Thoracic aorta (tissue), 2 donors: ENCODE data around the gene LCOR. TPM values are rescaled to one million over a fixed set of nuclear protein-coding genes. Genes with fewer than 3 reads are reported as not detected.

ENCODE experiments used
- ATAC-seq: fragments of 150-250 bp; one replicate; pipeline ENCODE4 v1.8.0; 2017; ENCODE audit warnings: low read depth; ENCODE audit not compliant: insufficient number of reproducible peaks, low FRiP score
- DNase-seq: peaks from one replicate; pipeline ENCODE4 v3.0.0-alpha.2; 2020; ENCODE audit warnings: low spot score
- H3K27ac ChIP-seq, 2 donors: fragments of 200-600 bp; sonication (generic); 1 replicate in 1 of 2; 2 replicates in 1 of 2; pipeline ENCODE4 v1.5.1; 2016; ENCODE audit warnings: mild to moderate bottlenecking in 2 of 2, moderate library complexity in 2 of 2
- H3K27me3 ChIP-seq: fragments of 200-600 bp; sonication (generic); replicated peaks from 2 replicates; pipeline ENCODE4 v1.6.0; 2016; ENCODE audit warnings: mild to moderate bottlenecking; ENCODE audit not compliant: insufficient read depth
- H3K36me3 ChIP-seq: fragments of 200-600 bp; sonication (generic); one replicate; pipeline ENCODE4 v1.5.1; 2016
- H3K4me1 ChIP-seq, 2 donors: fragments of 200-600 bp; sonication (generic); 1 replicate in 1 of 2; 2 replicates in 1 of 2; pipeline versions ENCODE4 v1.5.1 to v1.6.0; 2016; ENCODE audit warnings: low read depth in 2 of 2, mild to moderate bottlenecking in 1 of 2; ENCODE audit not compliant: control insufficient read depth in 1 of 2
- H3K4me3 ChIP-seq: fragments of 200-600 bp; sonication (generic); 2 replicates; pipeline ENCODE4 v1.5.1; 2016; ENCODE audit warnings: mild to moderate bottlenecking
- H3K9me3 ChIP-seq: fragments of 200-600 bp; sonication (generic); 2 replicates; pipeline ENCODE4 v1.5.1; 2016
- total RNA-seq, 2 donors: library from RNA; depleted of rRNA; stranded (reverse); fragments of >200 nt; gene quantifications; one replicate each; pipeline versions ENCODE4 v1.1.0 to v1.2.3, GENCODE V29; 2016
- TF ChIP-seq, protein P1 (sequence below): fragments of 200-600 bp; sonication (generic); IDR thresholded peaks from one replicate; pipeline ENCODE4 v1.5.1; 2019; ENCODE audit warnings: antibody characterized with exemption

LCOR gene
- total RNA-seq, 2 donors from 2014 or later: 18.3 to 23.3 TPM

DNA sequence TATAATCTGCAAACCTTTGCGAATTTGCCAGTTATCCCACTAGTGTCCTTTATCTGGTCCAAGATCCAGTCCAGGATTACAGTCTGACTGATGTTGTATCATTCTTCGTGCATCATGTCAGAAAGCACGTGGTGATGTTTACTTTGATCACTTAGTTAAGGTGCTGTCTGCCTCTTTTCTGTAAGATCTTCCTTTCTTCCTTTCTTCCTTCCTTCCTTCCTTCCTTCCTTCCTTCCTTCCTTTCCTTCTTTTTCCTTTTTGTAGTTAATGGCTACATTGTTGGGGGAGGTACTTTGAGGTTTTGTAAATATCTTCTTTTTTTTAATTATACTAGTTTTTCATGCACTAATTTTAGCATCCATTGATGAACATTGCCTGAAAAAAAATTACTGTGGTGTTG is 80.3 kb downstream of the LCOR start:
- Histone ChIP-seq H3K9me3 (no peaks in the 10 kb centered on the region), H3K36me3 (no peaks in the 10 kb centered on the region), H3K4me1 (peaks cover 18 to 29% of the 10 kb centered on the region in 2 donors), H3K27ac (no peak overlapping the region), H3K4me3 (no peak overlapping the region), H3K27me3 (no peaks in the 10 kb centered on the region)
- DNase-seq (no peak), ATAC-seq (no peak)
- TF ChIP-seq, protein P1, sequence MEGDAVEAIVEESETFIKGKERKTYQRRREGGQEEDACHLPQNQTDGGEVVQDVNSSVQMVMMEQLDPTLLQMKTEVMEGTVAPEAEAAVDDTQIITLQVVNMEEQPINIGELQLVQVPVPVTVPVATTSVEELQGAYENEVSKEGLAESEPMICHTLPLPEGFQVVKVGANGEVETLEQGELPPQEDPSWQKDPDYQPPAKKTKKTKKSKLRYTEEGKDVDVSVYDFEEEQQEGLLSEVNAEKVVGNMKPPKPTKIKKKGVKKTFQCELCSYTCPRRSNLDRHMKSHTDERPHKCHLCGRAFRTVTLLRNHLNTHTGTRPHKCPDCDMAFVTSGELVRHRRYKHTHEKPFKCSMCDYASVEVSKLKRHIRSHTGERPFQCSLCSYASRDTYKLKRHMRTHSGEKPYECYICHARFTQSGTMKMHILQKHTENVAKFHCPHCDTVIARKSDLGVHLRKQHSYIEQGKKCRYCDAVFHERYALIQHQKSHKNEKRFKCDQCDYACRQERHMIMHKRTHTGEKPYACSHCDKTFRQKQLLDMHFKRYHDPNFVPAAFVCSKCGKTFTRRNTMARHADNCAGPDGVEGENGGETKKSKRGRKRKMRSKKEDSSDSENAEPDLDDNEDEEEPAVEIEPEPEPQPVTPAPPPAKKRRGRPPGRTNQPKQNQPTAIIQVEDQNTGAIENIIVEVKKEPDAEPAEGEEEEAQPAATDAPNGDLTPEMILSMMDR: no peak

DNA sequence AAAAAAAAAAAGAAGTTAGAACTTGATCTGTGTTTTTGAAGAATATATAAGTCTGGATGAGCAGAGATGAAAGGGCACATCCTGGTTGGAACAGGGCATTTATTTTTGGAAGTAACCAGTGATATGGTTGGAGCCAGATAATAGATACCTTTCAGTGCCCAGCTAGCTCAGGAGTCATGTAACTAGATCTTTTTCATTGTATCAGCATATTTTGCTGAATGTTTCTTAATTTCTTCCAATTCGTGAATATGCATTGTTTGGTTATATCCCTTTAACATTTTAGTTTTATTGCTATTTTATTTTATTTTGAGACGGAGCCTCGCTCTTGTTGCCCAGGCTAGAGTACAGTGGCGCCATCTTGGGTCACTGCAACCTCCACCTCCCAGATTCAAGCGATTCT is 81.8 kb downstream of the LCOR start:
- TF ChIP-seq, protein P1: no peak
- Histone ChIP-seq H3K36me3 (no peaks in the 10 kb centered on the region), H3K9me3 (no peaks in the 10 kb centered on the region), H3K4me3 (no peak overlapping the region), H3K4me1 (peaks cover 18 to 24% of the 10 kb centered on the region in 2 donors), H3K27ac (no peak overlapping the region), H3K27me3 (no peaks in the 10 kb centered on the region)
- ATAC-seq (no peak), DNase-seq (no peak)

DNA sequence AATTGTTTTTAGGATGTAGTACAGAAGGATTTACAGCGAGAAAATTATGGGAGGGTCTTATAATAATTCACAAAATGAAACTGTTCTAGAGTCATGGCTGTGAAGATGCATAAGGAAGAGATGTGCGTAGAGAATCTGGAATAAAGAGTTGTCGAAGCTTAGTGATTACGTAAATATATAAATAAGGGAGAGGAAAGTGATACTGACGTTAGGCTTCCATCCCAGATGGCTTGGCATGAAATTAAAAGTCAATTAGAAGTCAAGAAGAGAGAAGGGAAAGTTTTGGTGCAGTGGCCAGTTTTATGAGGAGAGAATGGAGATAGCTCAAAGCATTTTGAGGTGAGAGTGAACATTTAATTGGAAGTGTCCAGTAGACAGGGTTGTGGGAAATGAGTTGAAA is 85.5 kb downstream of the LCOR start:
- DNase-seq: no peak
- H3K36me3 ChIP-seq: no peaks in the 10 kb centered on the region
- H3K27ac ChIP-seq: no peak overlapping the region
- ATAC-seq: no peak
- no peak overlapping the region for H3K4me3 ChIP-seq
- no peaks in the 10 kb centered on the region for H3K9me3 ChIP-seq
- no peaks in the 10 kb centered on the region for H3K27me3 ChIP-seq
- H3K4me1 ChIP-seq: no peaks in the 10 kb centered on the region
- TF ChIP-seq, protein P1: no peak

DNA sequence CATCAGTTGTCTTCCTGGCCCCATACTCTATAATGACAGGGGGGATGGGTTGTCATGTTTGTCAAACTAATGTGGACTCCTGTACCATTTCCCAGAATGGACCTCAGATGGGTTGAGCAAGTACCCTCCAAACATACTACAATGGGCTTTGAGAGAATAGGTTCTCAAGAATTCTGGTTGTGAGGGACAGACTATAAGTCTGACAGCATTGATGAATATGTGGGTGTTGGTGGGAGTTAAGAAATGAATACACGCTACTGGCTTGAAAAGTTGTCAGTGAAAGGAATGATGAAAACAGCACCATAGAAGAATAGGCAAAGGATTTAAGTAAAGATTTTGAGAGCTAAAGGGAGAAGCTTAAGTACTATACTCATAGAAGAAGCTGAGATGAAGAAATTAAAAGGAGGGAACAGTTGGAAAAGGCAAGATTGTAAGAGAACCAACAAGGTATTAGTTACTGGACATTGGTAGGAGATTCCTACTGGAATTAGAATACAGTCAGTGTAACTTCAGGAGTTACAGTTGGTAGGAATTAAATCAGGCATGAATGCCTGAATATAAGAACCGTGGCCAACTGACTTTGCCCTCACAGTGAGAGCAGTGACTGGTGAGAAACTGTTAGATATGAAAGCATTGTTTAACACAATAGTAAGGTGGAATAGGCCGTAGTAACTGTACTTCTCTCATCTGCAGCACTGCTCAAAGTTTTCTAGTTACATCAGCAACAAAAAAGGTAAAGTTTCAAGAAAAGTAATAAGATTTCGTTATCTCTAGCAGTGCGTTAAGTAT is 86.3 kb downstream of the LCOR start:
- Histone ChIP-seq H3K4me3 (no peak overlapping the region), H3K27me3 (no peaks in the 10 kb centered on the region), H3K27ac (no peak overlapping the region), H3K4me1 (peaks cover 3 to 4% of the 10 kb centered on the region in 2 donors), H3K36me3 (no peaks in the 10 kb centered on the region), H3K9me3 (no peaks in the 10 kb centered on the region)
- ATAC-seq: no peak
- no peak for DNase-seq
- TF ChIP-seq, protein P1: no peak

DNA sequence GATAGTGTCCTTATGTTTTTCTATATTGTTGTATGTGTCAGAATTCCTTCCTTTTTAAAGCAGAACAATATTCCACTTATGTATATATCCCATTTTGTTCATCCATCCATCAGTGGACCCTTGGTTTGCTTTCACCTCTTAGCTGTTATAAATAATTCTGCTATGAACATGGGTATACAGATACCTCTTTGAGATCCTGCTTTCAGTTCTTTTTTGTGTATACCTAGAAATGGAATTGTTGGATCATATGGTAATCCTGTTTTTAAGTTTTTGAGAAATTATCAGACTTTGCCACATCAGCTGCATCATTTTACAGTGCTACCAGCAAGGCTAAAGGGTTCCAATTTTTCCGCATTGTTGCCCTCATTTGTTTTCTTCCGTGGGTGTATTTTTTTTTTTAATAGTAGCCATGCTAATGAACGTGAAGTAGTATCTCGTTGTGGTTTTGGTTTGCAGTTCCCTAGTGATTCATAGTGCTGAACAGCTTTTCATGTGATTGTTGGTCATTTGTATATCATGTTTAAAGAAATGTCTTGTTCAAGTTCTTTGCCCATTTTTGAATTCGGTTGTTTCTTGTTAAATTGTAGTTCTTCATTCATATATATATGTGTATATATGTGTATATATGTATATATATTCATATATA is 87.8 kb downstream of the LCOR start:
- TF ChIP-seq, protein P1: no peak
- ATAC-seq (no peak), DNase-seq (no peak)
- Histone ChIP-seq H3K27ac (no peak overlapping the region), H3K4me1 (peaks cover 6 to 16% of the 10 kb centered on the region in 2 donors), H3K4me3 (no peak overlapping the region), H3K9me3 (no peaks in the 10 kb centered on the region), H3K36me3 (no peaks in the 10 kb centered on the region), H3K27me3 (no peaks in the 10 kb centered on the region)
